Smooth muscle cell (in vitro differentiated cells): ENCODE results near the gene PSMD14. TPM values are rescaled to one million over a fixed set of nuclear protein-coding genes. Genes with fewer than 3 reads are reported as not detected.
A peak's percentile ranks its signal among the peaks of the same experiment; 100 is the strongest.

ENCODE experiments used
- DNase-seq: peaks from one replicate; lab custom pipeline; 2025; ENCODE audit not compliant: unreplicated experiment; lab: John Stamatoyannopoulos, UW
- H2AFZ ChIP-seq: fragments of 200-600 bp; sonication (generic); 2 replicates; pipeline ENCODE4 v1.6.0; 2016; ENCODE audit warnings: antibody characterized with exemption, low read depth, mild to moderate bottlenecking
- H3F3A ChIP-seq: fragments of 200-600 bp; sonication (generic); 2 replicates; pipeline ENCODE4 v1.6.0; 2017; ENCODE audit warnings: antibody characterized with exemption, low read depth
- H3K27ac ChIP-seq: fragments of 200-600 bp; sonication (generic); 2 replicates; pipeline ENCODE4 v1.5.1; 2016; ENCODE audit warnings: low read depth, mild to moderate bottlenecking
- H3K27me3 ChIP-seq: fragments of 200-600 bp; sonication (generic); 2 replicates; pipeline ENCODE4 v1.6.1; 2016; ENCODE audit warnings: low read depth, mild to moderate bottlenecking
- H3K36me3 ChIP-seq: fragments of 200-600 bp; sonication (generic); 2 replicates; pipeline ENCODE4 v1.5.1; 2016; ENCODE audit warnings: low read depth
- H3K4me1 ChIP-seq: fragments of 200-600 bp; sonication (generic); 2 replicates; pipeline ENCODE4 v1.5.1; 2016; ENCODE audit warnings: low read depth
- H3K4me2 ChIP-seq: fragments of 200-600 bp; sonication (generic); 2 replicates; pipeline ENCODE4 v1.6.0; 2016; ENCODE audit warnings: mild to moderate bottlenecking
- H3K4me3 ChIP-seq: fragments of 200-600 bp; sonication (generic); 2 replicates; pipeline ENCODE4 v1.5.1; 2016; ENCODE audit warnings: mild to moderate bottlenecking
- H3K79me2 ChIP-seq: fragments of 200-600 bp; sonication (generic); 2 replicates; pipeline ENCODE4 v1.6.0; 2016; ENCODE audit warnings: low read depth, mild to moderate bottlenecking
- H3K9ac ChIP-seq: fragments of 200-600 bp; sonication (generic); 2 replicates; pipeline ENCODE4 v1.6.0; 2016; ENCODE audit warnings: low read depth
- H3K9me3 ChIP-seq: fragments of 200-600 bp; sonication (generic); replicated peaks from 2 replicates; pipeline ENCODE4 v1.5.1; 2016; ENCODE audit warnings: low read depth
- H4K20me1 ChIP-seq: fragments of 200-600 bp; sonication (generic); 2 replicates; pipeline ENCODE4 v1.6.0; 2016; ENCODE audit warnings: low read depth
- CTCF ChIP-seq: fragments of 200-600 bp; sonication (generic); IDR thresholded peaks from 2 replicates; pipeline ENCODE4 v1.5.1; 2017; ENCODE audit warnings: borderline replicate concordance, mild to moderate bottlenecking, antibody characterized with exemption; ENCODE audit not compliant: insufficient read depth, poor library complexity, severe bottlenecking
- WGBS: methylation state at CpG from one replicate; pipeline ENCODE4 v1.1.7; 2016; ENCODE audit warnings: low lambda C conversion rate; 5-methylcytosine and 5-hydroxymethylcytosine counted together
- polyA plus RNA-seq: library from polyadenylated mRNA; unstranded; fragments of >200 nt; fragmentation: Nextera tagmentation; extraction: Ambion mirVana; gene quantifications from 2 replicates; pipeline ENCODE4 v1.2.1, GENCODE V29; 2016
- total RNA-seq: library from RNA; depleted of rRNA; stranded (reverse); fragments of >200 nt; gene quantifications from 2 replicates; pipeline ENCODE4 v1.2.3, GENCODE V29; 2014

The PSMD14 gene
- total and polyA plus RNA-seq, 2 experiments from 2014 or later: 69.4 to 123 TPM

GRCh38 chr2:161426455-161426921 lies 118.3 kb downstream of the PSMD14 start:
- Histone ChIP-seq H3K4me3 (peak overlapping the region; percentile 41), H2AFZ (no peak overlapping the region)
- 10% methylated on average over 13 of the region's 13 CpGs for WGBS

GRCh38 chr2:161426922-161427663 lies 118.9 kb downstream of the PSMD14 start:
- H3K79me2 ChIP-seq: no peaks in the 10 kb centered on the region
- peak overlapping the region; percentile 41 for H3K4me3 ChIP-seq
- no peaks in the 10 kb centered on the region for H3K9me3 ChIP-seq
- no peak for TF ChIP-seq CTCF
- no peaks in the 10 kb centered on the region for H4K20me1 ChIP-seq
- no peak for DNase-seq
- H3K27me3 ChIP-seq: peaks cover 100% of the 10 kb centered on the region
- peak overlapping the region; percentile 84 for H3K4me2 ChIP-seq
- H3K27ac ChIP-seq: no peak overlapping the region
- H3K36me3 ChIP-seq: no peaks in the 10 kb centered on the region
- whole genome bisulfite sequencing: 3% methylated on average over 31 of the region's 54 CpGs
- H3K4me1 ChIP-seq: peaks cover 4% of the 10 kb centered on the region
- no peak overlapping the region for H3K9ac ChIP-seq
- H2AFZ ChIP-seq: peak overlapping the region; percentile 42
- no peaks in the 10 kb centered on the region for H3F3A ChIP-seq

More at GRCh38 chr2:161426455-161426921, 118.3 kb downstream of the PSMD14 start:
- Histone ChIP-seq H4K20me1 (no peaks in the 10 kb centered on the region), H3F3A (no peaks in the 10 kb centered on the region), H3K9ac (no peak overlapping the region), H3K27ac (no peak overlapping the region), H3K27me3 (peaks cover 100% of the 10 kb centered on the region), H3K79me2 (no peaks in the 10 kb centered on the region), H3K9me3 (no peaks in the 10 kb centered on the region), H3K4me1 (peaks cover 4% of the 10 kb centered on the region), H3K4me2 (peak overlapping the region; percentile 84), H3K36me3 (no peaks in the 10 kb centered on the region)
- TF ChIP-seq CTCF: peak; percentile 44
- DNase-seq: no peak

- H3K36me3 ChIP-seq: no peaks in the 10 kb centered on the region
- no peak overlapping the region for H3K9ac ChIP-seq
- WGBS: 23% methylated on average over 46 of the region's 64 CpGs
- H3K4me2 ChIP-seq: peak overlapping the region; percentile 84
- peak overlapping the region; percentile 41 for H3K4me3 ChIP-seq
- no peak overlapping the region for H3K27ac ChIP-seq
- no peak for DNase-seq
- no peaks in the 10 kb centered on the region for H3K9me3 ChIP-seq
- H2AFZ ChIP-seq: peak overlapping the region; percentile 42
- H3K4me1 ChIP-seq: peaks cover 4% of the 10 kb centered on the region
- TF ChIP-seq CTCF: no peak
- peaks cover 100% of the 10 kb centered on the region for H3K27me3 ChIP-seq
- H3K79me2 ChIP-seq: no peaks in the 10 kb centered on the region
- H4K20me1 ChIP-seq: no peaks in the 10 kb centered on the region
- H3F3A ChIP-seq: no peaks in the 10 kb centered on the region
Measured at GRCh38 chr2:161427664-161428587, 119.7 kb downstream of the PSMD14 start.
